G401 (cell line): Measurements from ENCODE around the gene AGBL4. TPM values are rescaled to one million over a fixed set of nuclear protein-coding genes. Genes with fewer than 3 reads are reported as not detected.

ENCODE experiments used
- DNase-seq: peaks from one replicate; pipeline ENCODE4 v3.0.0-alpha.2; 2015; ENCODE audit warnings: low spot score
- in situ Hi-C: cut with HindIII; loops from 2 replicates; pipeline ENCODE4 v1.10.0; 2016; ENCODE audit warnings: low sequenced_read_pairs, mixed read lengths
- total RNA-seq: library from RNA; depleted of rRNA; stranded (reverse); fragments of >200 nt; shearing (Covaris generic); gene quantifications from 2 replicates; pipeline ENCODE4 v1.2.3, GENCODE V29; 2014

Gene AGBL4
- total RNA-seq, 1 experiment from 2014 or later = not detected

GRCh38 chr1:49523764-49524163 is 500.0 kb downstream of the AGBL4 start:
- no peak for DNase-seq
- in situ Hi-C loops = no loop called here

DNA sequence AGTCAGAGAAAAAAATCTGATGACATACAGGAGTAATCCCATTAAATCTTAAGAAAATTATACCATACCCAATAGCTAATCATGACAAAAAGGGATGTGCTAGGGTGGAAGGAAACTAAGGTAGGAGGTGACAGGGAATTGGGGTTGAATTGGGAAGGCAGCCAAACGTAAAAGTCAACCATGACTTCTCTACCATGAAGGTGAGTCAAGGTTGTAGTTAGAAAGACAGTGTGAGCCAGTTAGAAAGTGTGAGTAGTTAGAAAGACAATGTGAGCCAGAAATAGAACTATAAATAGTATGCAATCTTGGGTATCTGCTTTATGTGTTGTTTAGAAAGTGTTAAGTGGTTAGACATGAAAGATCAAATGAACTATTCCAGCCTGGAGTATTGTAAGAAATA is 556.8 kb downstream of the AGBL4 start:
- in situ Hi-C loops = no loop called here
- DNase-seq = no peak

GRCh38 chr1:49465486-49466185 is 558.1 kb downstream of the AGBL4 start:
- in situ Hi-C loops = no loop called here
- DNase-seq = no peak

DNA sequence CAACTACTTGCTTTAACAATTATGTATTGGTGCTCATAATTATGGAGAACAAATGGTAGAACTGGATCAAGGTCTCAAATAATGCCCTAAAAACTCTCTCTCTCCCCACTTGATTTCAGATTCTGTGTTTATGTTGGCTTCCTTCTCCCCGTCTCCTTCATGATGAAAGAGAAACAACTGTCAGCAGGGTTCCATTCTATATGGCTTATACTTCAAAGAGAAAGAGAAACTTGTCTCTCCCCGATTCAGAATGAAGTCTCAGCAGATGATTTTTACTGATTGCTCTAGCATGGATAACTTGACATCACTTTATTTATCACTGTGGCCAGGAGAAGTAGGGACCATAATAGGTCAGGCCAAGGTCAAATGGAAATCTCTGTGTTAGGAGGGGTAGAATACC is 575.6 kb downstream of the AGBL4 start:
- DNase-seq = no peak
- in situ Hi-C loops = no loop called here

- no peak for DNase-seq
- in situ Hi-C loops = no loop called here
These were observed 586.9 kb downstream of the AGBL4 start for GRCh38 chr1:49436865-49437264.

DNA sequence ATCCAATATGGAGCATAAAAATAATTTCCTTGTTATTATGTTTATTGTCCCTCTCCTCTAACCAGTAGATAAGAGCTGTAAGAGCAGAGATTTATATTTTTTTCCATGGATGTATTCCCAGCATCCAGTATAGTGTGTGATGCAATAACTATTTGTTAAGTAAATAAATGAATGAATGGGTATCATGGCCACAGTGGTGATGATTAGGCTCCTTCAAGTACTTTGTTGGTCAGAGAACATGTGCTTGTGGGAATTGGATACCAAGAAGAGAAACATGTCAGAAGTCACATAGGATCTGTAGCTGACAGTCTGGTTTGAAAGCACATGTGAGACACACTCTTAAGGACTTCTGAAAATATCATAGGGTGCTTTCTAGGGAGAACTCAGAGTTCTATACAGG is 588.5 kb downstream of the AGBL4 start:
- no peak for DNase-seq
- in situ Hi-C loops = no loop called here

- no peak for DNase-seq
- in situ Hi-C loops = no loop called here
These were observed 599.0 kb downstream of the AGBL4 start for GRCh38 chr1:49424782-49425181.

DNA sequence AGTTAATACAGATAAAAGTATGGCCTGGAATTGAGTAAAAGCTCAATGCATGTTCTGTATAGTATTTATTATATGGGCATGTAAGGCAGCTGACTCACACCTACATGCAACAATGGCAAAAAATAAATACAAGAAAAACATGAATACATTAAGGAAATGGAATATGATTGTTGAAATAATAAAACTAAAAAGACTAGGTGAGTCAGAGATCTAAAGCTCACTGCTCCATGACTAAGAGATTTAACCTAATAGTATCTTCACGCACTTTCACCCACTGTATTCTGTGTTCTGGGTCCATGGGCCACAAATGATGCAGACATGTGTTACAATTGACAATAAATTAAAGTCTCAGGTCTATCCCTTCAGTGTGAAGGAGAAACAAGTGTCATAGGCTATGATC is 607.0 kb downstream of the AGBL4 start:
- in situ Hi-C loops = no loop called here
- DNase-seq = no peak

GRCh38 chr1:49408346-49408745 is 615.4 kb downstream of the AGBL4 start:
- in situ Hi-C loops = no loop called here
- DNase-seq = no peak

DNA sequence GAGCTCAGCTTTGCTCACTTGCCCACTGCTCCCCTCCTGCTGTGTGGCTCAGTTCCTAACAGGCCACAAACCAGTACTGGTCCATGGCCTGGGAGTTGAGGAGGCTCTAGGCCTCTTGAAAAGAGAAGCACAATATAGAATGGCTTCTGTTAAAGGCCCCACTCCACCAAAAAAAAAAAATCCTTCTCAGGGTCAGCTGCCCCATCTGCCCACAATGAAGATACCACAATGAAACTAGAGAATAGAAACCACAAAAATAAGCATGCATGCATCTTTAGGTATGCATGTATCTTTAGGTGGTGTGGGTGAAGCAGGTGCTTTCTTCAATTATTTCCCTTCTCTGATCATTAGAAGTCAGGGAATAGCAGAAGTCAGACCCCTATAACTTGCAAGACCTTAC is 626.7 kb downstream of the AGBL4 start:
- in situ Hi-C loops = no loop called here
- no peak for DNase-seq

DNA sequence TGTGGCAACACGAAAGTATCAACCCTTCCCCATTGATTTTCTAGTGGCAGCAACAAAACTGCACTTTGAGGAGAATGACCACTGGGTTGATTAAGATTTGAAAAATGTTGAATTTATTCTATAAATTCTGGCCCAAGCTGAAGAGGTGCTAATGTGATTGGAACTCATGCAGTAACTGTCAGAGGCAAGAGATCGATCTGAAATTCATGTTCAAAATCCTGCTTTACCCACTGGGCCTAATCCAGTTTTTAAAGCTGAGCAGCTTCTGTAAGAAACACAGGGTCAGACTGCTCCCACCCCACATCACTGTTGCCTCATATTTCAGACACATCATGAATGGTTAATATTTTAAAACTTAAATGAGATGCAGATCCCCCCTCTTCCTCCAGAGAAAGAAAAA is 629.6 kb downstream of the AGBL4 start:
- no peak for DNase-seq
- in situ Hi-C loops = no loop called here

DNA sequence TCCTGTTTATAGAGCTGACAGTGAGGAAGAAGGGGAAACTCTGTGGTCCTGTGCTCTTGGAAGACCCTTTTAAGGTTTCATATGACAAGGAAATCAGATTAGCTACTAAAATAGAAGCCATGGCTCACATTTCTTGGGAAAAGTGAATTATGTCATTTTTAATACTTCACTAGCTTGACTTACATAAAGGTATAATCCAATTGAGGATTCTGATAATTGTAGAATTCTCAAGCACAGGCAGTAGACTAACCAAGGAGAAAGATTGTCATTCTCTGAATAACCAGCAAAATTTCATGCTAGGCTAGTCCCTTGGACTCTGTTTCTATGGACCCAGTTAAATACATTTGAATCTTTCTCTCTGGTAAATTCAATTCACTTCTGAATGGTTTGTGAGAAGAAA is 634.1 kb downstream of the AGBL4 start:
- in situ Hi-C loops = no loop called here
- DNase-seq = no peak

GRCh38 chr1:49364676-49365075 is 659.1 kb downstream of the AGBL4 start:
- DNase-seq = no peak
- in situ Hi-C loops = no loop called here

GRCh38 chr1:49363628-49364027 is 660.1 kb downstream of the AGBL4 start:
- no peak for DNase-seq
- in situ Hi-C loops = no loop called here

- in situ Hi-C loops = no loop called here
- DNase-seq = no peak
These were observed 665.7 kb downstream of the AGBL4 start for GRCh38 chr1:49358036-49358435.

DNA sequence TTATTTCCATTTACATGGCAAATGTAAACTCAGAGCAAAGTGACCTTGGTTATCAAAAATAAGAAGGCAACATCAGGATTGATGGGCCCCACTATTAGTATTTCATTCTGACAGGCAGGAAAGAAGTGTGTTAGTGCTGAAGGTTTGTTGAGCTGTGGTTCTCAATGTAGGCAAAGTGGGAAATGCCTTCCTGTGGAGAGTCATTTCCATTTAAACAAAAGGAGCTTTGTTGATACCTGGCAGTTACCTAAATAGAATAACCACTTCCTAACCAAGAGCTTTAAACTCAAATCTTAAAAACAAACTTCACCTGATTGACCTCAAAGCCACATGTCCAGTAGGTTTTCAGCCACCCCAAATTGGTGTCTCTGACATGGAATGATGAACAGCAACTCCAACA is 667.2 kb downstream of the AGBL4 start:
- in situ Hi-C loops = no loop called here
- no peak for DNase-seq

GRCh38 chr1:49351768-49352167 is 672.0 kb downstream of the AGBL4 start:
- in situ Hi-C loops = no loop called here
- no peak for DNase-seq

DNA sequence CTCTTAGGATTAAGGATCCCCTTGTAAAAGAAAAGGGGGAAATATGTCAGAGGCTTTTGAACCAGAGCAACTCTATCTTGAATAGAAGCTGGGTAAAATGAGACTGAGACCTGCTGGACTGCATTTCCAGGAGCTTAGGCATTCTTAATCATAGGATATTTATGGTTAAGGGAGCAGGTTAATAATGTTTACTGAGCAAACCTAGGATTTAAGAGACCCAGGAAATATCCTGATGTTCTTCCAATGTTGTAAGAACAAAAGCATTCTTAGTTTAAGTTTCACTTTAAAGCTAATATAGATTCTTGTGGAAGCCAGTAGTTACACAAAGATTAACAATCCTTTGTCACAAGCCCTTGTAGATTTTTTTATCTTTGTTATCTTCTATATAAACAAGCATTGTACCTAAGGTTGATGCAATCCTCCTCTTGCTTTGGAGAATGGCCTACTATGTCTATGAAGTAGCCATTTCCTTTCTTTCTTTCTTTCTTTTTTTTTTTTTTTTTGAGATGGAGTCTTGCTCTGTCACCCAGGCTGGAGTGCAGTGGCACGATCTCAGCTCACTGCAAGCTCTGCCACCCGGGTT is 676.9 kb downstream of the AGBL4 start:
- in situ Hi-C loops = no loop called here
- no peak for DNase-seq

- in situ Hi-C loops = no loop called here
- DNase-seq = no peak
These were observed 683.2 kb downstream of the AGBL4 start for GRCh38 chr1:49340576-49340975.

GRCh38 chr1:49339043-49339442 is 684.7 kb downstream of the AGBL4 start:
- in situ Hi-C loops = no loop called here
- no peak for DNase-seq

DNA sequence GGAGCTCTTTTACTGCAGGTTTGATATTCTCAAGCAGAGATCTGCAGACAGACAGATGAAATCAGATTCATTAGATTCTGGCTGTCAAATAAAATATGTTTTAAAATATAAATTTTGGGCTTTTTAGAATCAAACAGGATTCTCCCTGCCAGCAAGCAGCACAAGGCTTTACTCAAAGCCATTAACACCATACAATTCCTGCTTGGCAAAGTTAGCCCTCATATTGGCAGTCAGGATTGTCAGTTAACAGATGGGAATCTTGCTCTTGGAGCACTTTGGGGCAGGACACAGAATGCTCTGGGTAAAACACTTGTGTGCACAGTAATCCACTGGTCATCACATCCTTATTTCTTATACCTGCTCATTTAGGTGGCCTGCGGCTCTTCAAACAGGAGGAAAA is 686.5 kb downstream of the AGBL4 start:
- DNase-seq = no peak
- in situ Hi-C loops = no loop called here
